ENCODE data around the gene MACO1. TPM values are rescaled to one million over a fixed set of nuclear protein-coding genes. Genes with fewer than 3 reads are reported as not detected.
A peak's percentile ranks its signal among the peaks of the same experiment; 100 is the strongest.

The MACO1 gene
- polyA plus RNA-seq, 2 of the 4 experiments (the other 2 are of a cell fraction) = 6.3 to 7.5 TPM

DNA sequence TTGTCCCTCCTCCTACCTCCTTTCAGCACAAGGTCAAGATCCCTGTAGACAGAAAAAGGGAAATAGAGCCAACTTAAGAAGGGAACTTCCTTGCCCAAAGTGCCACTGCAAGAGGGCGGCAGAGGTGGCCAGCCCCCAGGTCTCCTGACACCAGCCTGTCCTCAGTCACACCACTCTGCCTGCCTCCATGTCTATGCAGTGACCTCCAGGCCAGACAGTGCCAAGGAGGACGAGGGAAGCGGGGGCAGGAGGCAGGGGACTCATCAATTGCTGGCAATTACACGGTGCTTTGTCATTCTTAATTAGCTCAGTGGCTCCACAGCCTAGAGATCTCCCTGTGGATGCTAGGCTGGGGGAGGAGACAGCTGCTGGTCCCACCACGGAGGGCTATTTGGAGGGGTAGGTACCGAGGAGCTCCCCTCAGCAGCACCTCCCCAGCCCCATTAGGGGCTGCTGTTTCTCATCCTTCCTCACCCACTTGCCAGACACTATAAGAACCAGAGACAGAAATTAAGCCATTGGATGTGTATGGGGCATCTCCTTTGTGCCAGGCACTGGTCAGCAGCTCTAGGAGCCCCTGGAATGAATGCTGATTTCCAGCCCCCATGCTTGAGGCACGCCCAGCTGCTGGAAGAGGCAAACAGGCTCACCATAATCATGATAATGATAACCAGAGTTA, 106.6 kb downstream of the MACO1 start:
- ATAC-seq = no peak
- Histone ChIP-seq H3K4me1 (peaks cover 10% of the 10 kb centered on the region), H3K4me3 (no peak overlapping the region), H3K27ac (no peak overlapping the region), H3K4me2 (no peak overlapping the region), H3K9me3 (no peaks in the 10 kb centered on the region)
- ChIA-PET CTCF (interaction anchor here (0.5 to 4.6 kb wide), 4 partner anchors 11 to 420 kb away, joined by 3 to 20 read pairs (median 4); no protein-coding TSS in a partner anchor), POLR2A (no interaction called here)
- no peak for FAIRE-seq
- TF ChIP-seq ZNF302 (CRISPR knock-in tag; IDR thresholded peaks at IDR 0.05) (no peak), ESRRA (IDR thresholded peaks at IDR 0.05; ENCODE audit: borderline replicate concordance, low read length) (no peak), FOSB (CRISPR knock-in tag; IDR thresholded peaks at IDR 0.05) (no peak), ZC3H11A (IDR thresholded peaks at IDR 0.05) (no peak), NPAS2 (CRISPR knock-in tag; IDR thresholded peaks at IDR 0.05; ENCODE audit: borderline replicate concordance) (no peak), ZFP36 (IDR thresholded peaks at IDR 0.05; ENCODE audit: borderline replicate concordance, partially characterized antibody) (no peak), HOXA7 (CRISPR knock-in tag; IDR thresholded peaks at IDR 0.05) (no peak), RAD21 (conservative IDR thresholded peaks at IDR 0.05 in 1 of 2, IDR thresholded peaks at IDR 0.05 in 1 of 2) (no peak), EP300 (IDR thresholded peaks at IDR 0.05) (no peak), FOXS1 (CRISPR knock-in tag; IDR thresholded peaks at IDR 0.05) (no peak), PHF8 (IDR thresholded peaks at IDR 0.05; ENCODE audit: borderline replicate concordance, low read depth) (no peak), EHMT2 (IDR thresholded peaks at IDR 0.05; ENCODE audit: low read depth) (no peak), SREBF2 (IDR thresholded peaks at IDR 0.05) (no peak), CEBPB (IDR thresholded peaks at IDR 0.05) (no peak)
- TF ChIP-seq, protein P1, sequence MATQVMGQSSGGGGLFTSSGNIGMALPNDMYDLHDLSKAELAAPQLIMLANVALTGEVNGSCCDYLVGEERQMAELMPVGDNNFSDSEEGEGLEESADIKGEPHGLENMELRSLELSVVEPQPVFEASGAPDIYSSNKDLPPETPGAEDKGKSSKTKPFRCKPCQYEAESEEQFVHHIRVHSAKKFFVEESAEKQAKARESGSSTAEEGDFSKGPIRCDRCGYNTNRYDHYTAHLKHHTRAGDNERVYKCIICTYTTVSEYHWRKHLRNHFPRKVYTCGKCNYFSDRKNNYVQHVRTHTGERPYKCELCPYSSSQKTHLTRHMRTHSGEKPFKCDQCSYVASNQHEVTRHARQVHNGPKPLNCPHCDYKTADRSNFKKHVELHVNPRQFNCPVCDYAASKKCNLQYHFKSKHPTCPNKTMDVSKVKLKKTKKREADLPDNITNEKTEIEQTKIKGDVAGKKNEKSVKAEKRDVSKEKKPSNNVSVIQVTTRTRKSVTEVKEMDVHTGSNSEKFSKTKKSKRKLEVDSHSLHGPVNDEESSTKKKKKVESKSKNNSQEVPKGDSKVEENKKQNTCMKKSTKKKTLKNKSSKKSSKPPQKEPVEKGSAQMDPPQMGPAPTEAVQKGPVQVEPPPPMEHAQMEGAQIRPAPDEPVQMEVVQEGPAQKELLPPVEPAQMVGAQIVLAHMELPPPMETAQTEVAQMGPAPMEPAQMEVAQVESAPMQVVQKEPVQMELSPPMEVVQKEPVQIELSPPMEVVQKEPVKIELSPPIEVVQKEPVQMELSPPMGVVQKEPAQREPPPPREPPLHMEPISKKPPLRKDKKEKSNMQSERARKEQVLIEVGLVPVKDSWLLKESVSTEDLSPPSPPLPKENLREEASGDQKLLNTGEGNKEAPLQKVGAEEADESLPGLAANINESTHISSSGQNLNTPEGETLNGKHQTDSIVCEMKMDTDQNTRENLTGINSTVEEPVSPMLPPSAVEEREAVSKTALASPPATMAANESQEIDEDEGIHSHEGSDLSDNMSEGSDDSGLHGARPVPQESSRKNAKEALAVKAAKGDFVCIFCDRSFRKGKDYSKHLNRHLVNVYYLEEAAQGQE (IDR thresholded peaks at IDR 0.05) = no peak
- no peak for DNase-seq (ENCODE audit: low read depth in 1 of 2, low spot score in 1 of 2)
- WGBS (ENCODE audit: missing lambda C conversion rate) = 84% methylated on average over 7 of the region's 7 CpGs

DNA sequence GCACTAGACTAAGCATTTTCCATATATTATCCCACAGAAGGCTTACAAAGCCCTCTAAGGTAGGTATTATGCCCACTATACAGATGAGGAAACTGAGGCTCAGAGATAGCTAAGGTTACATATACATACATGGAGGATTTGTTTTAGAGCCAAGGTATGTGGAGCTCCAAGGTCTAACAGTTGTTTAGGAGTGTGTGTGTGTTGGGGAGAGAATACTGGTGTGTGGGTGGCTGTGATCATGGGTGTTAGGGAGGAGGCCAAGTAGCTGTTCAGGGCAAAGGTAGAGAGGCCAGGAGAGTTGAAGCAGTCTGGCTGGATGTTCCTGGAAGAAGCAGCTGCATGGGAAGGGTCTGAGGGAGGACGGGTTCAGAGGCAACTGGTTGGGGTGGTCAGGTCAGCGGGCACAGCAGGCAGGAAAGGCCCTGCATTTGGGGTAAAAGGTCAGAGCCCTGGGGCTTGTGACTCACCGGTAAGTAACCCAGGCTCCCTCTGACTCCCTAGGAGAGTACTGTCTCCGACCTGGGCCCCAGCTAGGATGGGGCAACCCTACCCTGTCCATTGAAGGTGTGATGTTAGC, 107.6 kb downstream of the MACO1 start:
- CTCF ChIA-PET = interaction anchor here (0.8 to 4.6 kb wide), 3 partner anchors 18 to 52 kb away, joined by 3 to 20 read pairs (median 6); no protein-coding TSS in a partner anchor
- H3K4me1 ChIP-seq = peaks cover 10% of the 10 kb centered on the region
- peak overlapping the region; percentile 43; the same call in 2 of the 3 replicates for H3K4me2 ChIP-seq
- DNase-seq (ENCODE audit: low read depth in 1 of 2, low spot score in 1 of 2) (peak; percentile 32 to 45), FAIRE-seq (no peak), ATAC-seq (peak; percentile 41 to 73; a peak in 3 of 6 replicates)
- TF ChIP-seq RARB (CRISPR knock-in tag; IDR thresholded peaks at IDR 0.05) (no peak), FOSL2 (IDR thresholded peaks at IDR 0.05) (no peak), FOSL2 (CRISPR knock-in tag; IDR thresholded peaks at IDR 0.05) (peak; percentile 44), JUN (IDR thresholded peaks at IDR 0.05) (no peak), MYC (IDR thresholded peaks at IDR 0.05; ENCODE audit: borderline replicate concordance, low read length) (no peak), NFE2L2 (conservative IDR thresholded peaks at IDR 0.05; ENCODE audit: low read length) (no peak)
- H3K9me3 ChIP-seq = no peaks in the 10 kb centered on the region
- WGBS (ENCODE audit: missing lambda C conversion rate) = 3% methylated on average over 4 of the region's 4 CpGs
- POLR2A ChIA-PET = no interaction called here
- H3K4me3 ChIP-seq = no peak overlapping the region
- H3K27ac ChIP-seq = peak overlapping the region in 1 of 2 experiments; percentile 64; a peak in 2 of 6 replicates

Data from A549 (cell line).